H9 (cell line): ENCODE results near the gene JAG1. TPM values are rescaled to one million over a fixed set of nuclear protein-coding genes. Genes with fewer than 3 reads are reported as not detected.

Source experiments
- DNase-seq: peaks from one replicate; pipeline ENCODE4 v3.0.0-alpha.2; 2017
- H2AFZ ChIP-seq: one replicate; pipeline ENCODE4 v1.6.1; 2013; ENCODE audit warnings: mild to moderate bottlenecking, low read length, control low read depth, moderate library complexity
- H2AK5ac ChIP-seq: 2 replicates; pipeline ENCODE4 v1.6.1; 2013; ENCODE audit warnings: low read length, control low read depth, mixed read lengths; ENCODE audit not compliant: insufficient read length
- H2BK120ac ChIP-seq: one replicate; pipeline ENCODE4 v1.6.1; 2013; ENCODE audit warnings: low read depth, mild to moderate bottlenecking, low read length, control low read depth, inconsistent platforms; ENCODE audit not compliant: poor library complexity, severe bottlenecking
- H2BK12ac ChIP-seq: 2 replicates; pipeline ENCODE4 v1.6.1; 2013; ENCODE audit warnings: low read length, control low read depth, mixed read lengths, low read depth; ENCODE audit not compliant: insufficient read length
- H2BK15ac ChIP-seq: 2 replicates; pipeline ENCODE4 v1.6.1; 2013; ENCODE audit warnings: low read depth, low read length, control low read depth
- H2BK20ac ChIP-seq: one replicate; pipeline ENCODE4 v1.6.1; 2013; ENCODE audit warnings: low read depth, mild to moderate bottlenecking, low read length, control low read depth, inconsistent platforms; ENCODE audit not compliant: poor library complexity, severe bottlenecking
- H2BK5ac ChIP-seq: 2 replicates; pipeline ENCODE4 v1.6.1; 2013; ENCODE audit warnings: low read length, control low read depth, mixed read lengths; ENCODE audit not compliant: insufficient read length
- H3K14ac ChIP-seq: 2 replicates; pipeline ENCODE4 v1.6.1; 2013; ENCODE audit warnings: low read length, control low read depth; ENCODE audit not compliant: insufficient read depth
- H3K18ac ChIP-seq: 2 replicates; pipeline ENCODE4 v1.6.1; 2013; ENCODE audit warnings: low read depth, mild to moderate bottlenecking, mixed read lengths, low read length, control low read depth; ENCODE audit not compliant: insufficient read length
- H3K23ac ChIP-seq: 2 replicates; pipeline ENCODE4 v1.6.1; 2013; ENCODE audit warnings: low read length, control low read depth, mixed read lengths, low read depth; ENCODE audit not compliant: insufficient read length
- H3K23me2 ChIP-seq: 2 replicates; pipeline ENCODE4 v1.6.1; 2013; ENCODE audit warnings: low read depth, mild to moderate bottlenecking, mixed read lengths, low read length, control low read depth; ENCODE audit not compliant: insufficient read length, poor library complexity, severe bottlenecking
- H3K27ac ChIP-seq: 2 replicates; pipeline ENCODE4 v1.5.1; 2013; ENCODE audit warnings: low read length, control low read depth, mixed read lengths, low read depth; ENCODE audit not compliant: insufficient read length
- H3K27me3 ChIP-seq: 2 replicates; pipeline ENCODE4 v1.6.1; 2013; ENCODE audit warnings: low read length, control low read depth, inconsistent platforms; ENCODE audit not compliant: insufficient read depth
- H3K4ac ChIP-seq: 2 replicates; pipeline ENCODE4 v1.6.1; 2013; ENCODE audit warnings: low read depth, mild to moderate bottlenecking, control low read depth, inconsistent platforms, low read length, moderate library complexity
- H3K4me1 ChIP-seq: 2 replicates; pipeline ENCODE4 v1.6.1; 2013; ENCODE audit warnings: low read length, control low read depth, inconsistent platforms; ENCODE audit not compliant: insufficient read depth
- H3K4me2 ChIP-seq: 2 replicates; pipeline ENCODE4 v1.6.1; 2013; ENCODE audit warnings: low read length, control low read depth, mixed read lengths; ENCODE audit not compliant: insufficient read length, insufficient read depth
- H3K56ac ChIP-seq: 2 replicates; pipeline ENCODE4 v1.6.1; 2013; ENCODE audit warnings: low read depth, mild to moderate bottlenecking, mixed read lengths, low read length, control low read depth; ENCODE audit not compliant: insufficient read length
- H3K79me1 ChIP-seq: 2 replicates; pipeline ENCODE4 v1.6.1; 2013; ENCODE audit warnings: low read depth, mild to moderate bottlenecking, moderate library complexity, low read length, control low read depth, inconsistent platforms; ENCODE audit not compliant: insufficient read depth, poor library complexity, severe bottlenecking
- H3K79me2 ChIP-seq: 2 replicates; pipeline ENCODE4 v1.6.1; 2013; ENCODE audit warnings: low read length, control low read depth, inconsistent platforms; ENCODE audit not compliant: insufficient read depth
- H3K9ac ChIP-seq: 2 replicates; pipeline ENCODE4 v1.6.1; 2013; ENCODE audit warnings: low read length, control low read depth, mixed read lengths; ENCODE audit not compliant: insufficient read length; ENCODE audit errors: extremely low read depth
- H3K9me3 ChIP-seq: one replicate; pipeline ENCODE4 v1.6.1; 2013; ENCODE audit warnings: low read depth, low read length, inconsistent platforms; ENCODE audit not compliant: control insufficient read depth
- H3T11ph ChIP-seq: one replicate; pipeline ENCODE4 v1.6.1; 2013; ENCODE audit warnings: mild to moderate bottlenecking, low read length, control low read depth, inconsistent platforms
- H4K20me1 ChIP-seq: one replicate; pipeline ENCODE4 v1.6.1; 2013; ENCODE audit not compliant: control insufficient read depth, insufficient read length, insufficient read depth
- H4K5ac ChIP-seq: 2 replicates; pipeline ENCODE4 v1.6.1; 2013; ENCODE audit warnings: low read depth, mild to moderate bottlenecking, mixed read lengths, low read length, control low read depth; ENCODE audit not compliant: insufficient read length
- H4K8ac ChIP-seq: replicated peaks from 2 replicates; pipeline ENCODE4 v1.6.1; 2013; ENCODE audit warnings: low read length, control low read depth, mixed read lengths, low read depth; ENCODE audit not compliant: insufficient read length
- H4K91ac ChIP-seq: 2 replicates; pipeline ENCODE4 v1.6.1; 2013; ENCODE audit warnings: low read depth, mild to moderate bottlenecking, moderate library complexity, mixed read lengths, low read length, control low read depth; ENCODE audit not compliant: insufficient read length
- H3K27ac Mint-ChIP-seq, 3 experiments: 2 replicates in 2 of 3; 3 replicates in 1 of 3; pipeline ENCODE4 v1.8.0; 2020 to 2021; ENCODE audit warnings: mixed read lengths in 3 of 3, mild to moderate bottlenecking in 1 of 3, moderate library complexity in 1 of 3
- H3K27me3 Mint-ChIP-seq: 2 replicates; pipeline ENCODE4 v1.8.0; 2021; ENCODE audit warnings: low read depth, mild to moderate bottlenecking, moderate library complexity, mixed read lengths
- H3K36me3 Mint-ChIP-seq, 3 experiments: 2 replicates in 2 of 3; 3 replicates in 1 of 3; pipeline ENCODE4 v1.8.0; 2020 to 2021; ENCODE audit warnings: low read depth in 3 of 3, mixed read lengths in 3 of 3; ENCODE audit not compliant: insufficient read depth in 1 of 3
- H3K4me1 Mint-ChIP-seq, 2 experiments: 2 replicates each; pipeline ENCODE4 v1.8.0; 2020; ENCODE audit warnings: mixed read lengths in 2 of 2
- H3K4me3 Mint-ChIP-seq, 2 experiments: 2 replicates in 1 of 2; 3 replicates in 1 of 2; pipeline ENCODE4 v1.8.0; 2020 to 2021; ENCODE audit warnings: mild to moderate bottlenecking in 2 of 2, mixed read lengths in 2 of 2, moderate library complexity in 1 of 2
- H3K9me3 Mint-ChIP-seq, 2 experiments: 2 replicates in 1 of 2; 3 replicates in 1 of 2; pipeline ENCODE4 v1.8.0; 2020; ENCODE audit warnings: mild to moderate bottlenecking in 2 of 2, mixed read lengths in 2 of 2, moderate library complexity in 1 of 2
- CTCF ChIP-seq: fragments of 200-600 bp; sonication (generic); conservative IDR thresholded peaks from 3 replicates; pipeline ENCODE4 v1.8.0; 2021; ENCODE audit warnings: antibody characterized with exemption, mild to moderate bottlenecking
- WGBS: extraction: QIAGEN DNeasy Blood & Tissue Kit; methylation state at CpG from one replicate; pipeline ENCODE4 v1.1.7; 2013; ENCODE audit warnings: missing lambda C conversion rate, low lambda C conversion rate, mixed read lengths; ENCODE audit not compliant: insufficient read length; ENCODE audit errors: extremely low coverage; 5-methylcytosine and 5-hydroxymethylcytosine counted together
- total RNA-seq: library from RNA; stranded (reverse); gene quantifications from 2 replicates; pipeline ENCODE4 v1.2.1, GENCODE V29; 2021

The JAG1 gene
- total RNA-seq, 1 experiment from 2014 or later = 58.1 TPM

- no peaks in the 10 kb centered on the region for H3K79me1 ChIP-seq
- Mint-ChIP-seq H3K27me3 (no peaks in the 10 kb centered on the region), H3K36me3 (peaks cover 2 to 9% (median 4%) of the 10 kb centered on the region in 3 experiments; a peak in 5 of 7 replicates), H3K9me3 (no peaks in the 10 kb centered on the region), H3K4me1 (peaks cover 4 to 5% of the 10 kb centered on the region in 2 experiments; a peak in 3 of 4 replicates), H3K27ac (no peak overlapping the region), H3K4me3 (no peak overlapping the region)
- DNase-seq = no peak
- no peak overlapping the region for H2AFZ ChIP-seq
- no peak overlapping the region for H3K56ac ChIP-seq
- H2BK20ac ChIP-seq = no peak overlapping the region
- no peak overlapping the region for H3K9ac ChIP-seq
- no peak overlapping the region for H3K14ac ChIP-seq
- no peak overlapping the region for H3K27ac ChIP-seq
- no peak overlapping the region for H4K5ac ChIP-seq
- TF ChIP-seq CTCF = no peak
- no peak overlapping the region for H2BK5ac ChIP-seq
- no peaks in the 10 kb centered on the region for H3K9me3 ChIP-seq
- H2AK5ac ChIP-seq = no peak overlapping the region
- H3K23ac ChIP-seq = no peak overlapping the region
- H2BK120ac ChIP-seq = no peak overlapping the region
- H3K79me2 ChIP-seq = no peaks in the 10 kb centered on the region
- H3K27me3 ChIP-seq = no peaks in the 10 kb centered on the region
- no peaks in the 10 kb centered on the region for H3K23me2 ChIP-seq
- no peak overlapping the region for H4K91ac ChIP-seq
- no peak overlapping the region for H3T11ph ChIP-seq
- no peak overlapping the region for H2BK15ac ChIP-seq
- H2BK12ac ChIP-seq = no peak overlapping the region
- H4K8ac ChIP-seq = no peak overlapping the region
- no CpG with 5 or more reads among the region's 5 CpGs for WGBS
- H3K4me1 ChIP-seq = no peaks in the 10 kb centered on the region
- H3K4me2 ChIP-seq = no peak overlapping the region
- H4K20me1 ChIP-seq = no peaks in the 10 kb centered on the region
- no peak overlapping the region for H3K4ac ChIP-seq
- no peak overlapping the region for H3K18ac ChIP-seq
These were observed 63.5 kb downstream of the JAG1 start for GRCh38 chr20:10610251-10610650.
